IPS-NIHi11 (cell line): ENCODE results near the gene THSD7B.

Source experiments
- DNase-seq: peaks from one replicate; pipeline ENCODE4 v3.0.0; 2012; ENCODE audit warnings: mixed read lengths, low spot score

Gene THSD7B

DNA sequence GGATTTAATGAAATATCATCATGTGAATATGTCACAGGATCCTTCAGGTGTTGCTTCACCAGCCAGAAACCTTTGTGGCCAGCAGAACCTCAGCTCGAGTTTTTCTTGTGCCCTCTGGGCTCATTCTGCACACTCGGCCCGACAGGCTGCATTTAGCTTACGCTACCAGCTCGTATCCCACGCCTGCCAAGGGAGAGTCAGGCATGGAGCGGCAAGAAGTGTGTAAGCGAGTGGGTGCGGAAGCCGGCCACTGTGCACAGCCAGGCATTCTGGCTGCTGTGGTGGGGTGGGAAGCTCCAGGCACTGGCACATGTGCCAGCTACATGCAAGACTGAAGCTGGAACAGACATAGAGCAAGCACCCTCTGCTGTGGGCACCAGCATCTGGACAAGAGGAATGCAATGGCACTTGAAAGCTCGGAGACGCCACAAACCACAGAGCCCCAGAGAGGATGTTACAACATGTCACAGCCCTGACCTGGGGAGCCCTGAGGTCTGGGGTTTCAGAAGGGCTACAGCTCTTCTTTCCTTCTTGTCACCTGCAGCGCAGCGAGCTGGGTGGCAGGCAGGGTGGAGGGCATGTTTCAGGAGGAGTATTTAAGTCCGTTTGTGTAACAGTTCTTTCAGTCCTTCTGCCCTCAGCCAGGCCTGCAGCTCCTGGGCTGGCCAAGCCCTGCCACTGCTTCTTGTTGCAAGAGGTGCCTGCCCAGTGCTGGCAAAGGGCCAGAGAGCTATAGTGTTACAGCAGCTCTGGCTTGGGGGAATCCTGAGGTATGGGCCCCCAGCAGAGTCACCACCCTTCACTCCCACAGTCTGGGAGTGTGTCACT lies 941.7 kb downstream of the THSD7B start:
- DNase-seq: peak; percentile 14

DNA sequence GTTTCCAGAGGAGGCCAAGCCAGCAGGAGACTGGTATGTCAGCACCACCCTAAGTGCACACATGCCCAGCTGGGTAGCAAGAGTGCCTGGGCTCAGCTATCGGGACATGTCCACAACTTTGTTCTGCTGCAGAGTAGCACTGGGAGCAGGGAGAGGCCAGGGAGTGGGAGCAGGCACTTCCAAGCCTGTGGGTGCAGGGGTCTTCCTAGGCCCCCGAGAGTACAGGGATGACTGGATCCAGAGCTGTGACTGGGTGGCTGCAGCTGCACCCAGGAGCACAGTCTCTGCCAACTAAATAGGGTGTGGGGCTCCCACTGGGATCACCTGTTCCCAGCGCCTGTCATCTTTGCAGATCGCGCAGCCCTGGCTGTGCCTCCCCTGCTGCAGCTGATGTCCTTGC lies 943.0 kb downstream of the THSD7B start:
- no peak for DNase-seq

DNA sequence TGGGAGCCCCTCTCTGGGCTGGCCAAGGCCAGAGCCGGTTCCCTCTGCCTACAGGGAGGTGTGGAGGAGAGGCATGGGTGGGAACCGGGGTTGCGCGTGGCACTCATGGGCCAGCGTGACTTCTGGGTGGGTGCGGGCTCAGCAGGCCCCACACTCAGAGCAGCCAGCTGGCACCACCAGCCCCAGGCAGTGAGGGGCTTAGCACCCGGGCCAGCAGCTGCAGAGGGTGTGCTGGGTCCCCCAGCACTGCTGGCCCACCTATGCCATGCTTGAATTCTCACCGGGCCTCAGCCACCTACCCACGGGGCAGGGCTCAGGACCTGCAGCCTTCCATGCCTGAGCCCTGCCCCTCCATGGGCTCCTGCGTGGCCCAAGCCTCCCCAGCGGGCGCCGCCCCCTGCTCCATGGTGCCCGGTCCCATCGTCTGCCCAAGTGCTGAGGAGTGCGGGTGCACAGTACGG lies 950.4 kb downstream of the THSD7B start:
- no peak for DNase-seq

DNA sequence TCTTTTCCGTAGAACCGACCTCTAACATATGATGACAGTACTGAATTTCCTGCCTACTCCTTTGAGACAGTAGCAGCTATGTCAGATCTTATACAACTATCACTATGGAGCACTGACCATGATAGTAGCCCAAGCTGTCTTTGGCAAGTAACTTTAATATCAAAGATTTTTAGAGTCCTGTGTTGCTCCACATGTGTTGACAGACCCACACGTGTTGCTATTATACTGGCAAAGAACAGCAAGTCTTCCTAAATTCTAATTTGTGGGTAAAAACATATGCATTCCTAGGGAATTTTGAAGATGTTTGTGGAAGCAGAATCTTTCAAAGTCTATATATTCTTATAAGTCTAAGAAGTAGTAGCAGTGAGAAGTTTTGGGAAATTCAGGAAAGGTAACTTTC lies 953.4 kb downstream of the THSD7B start:
- DNase-seq: no peak

DNA sequence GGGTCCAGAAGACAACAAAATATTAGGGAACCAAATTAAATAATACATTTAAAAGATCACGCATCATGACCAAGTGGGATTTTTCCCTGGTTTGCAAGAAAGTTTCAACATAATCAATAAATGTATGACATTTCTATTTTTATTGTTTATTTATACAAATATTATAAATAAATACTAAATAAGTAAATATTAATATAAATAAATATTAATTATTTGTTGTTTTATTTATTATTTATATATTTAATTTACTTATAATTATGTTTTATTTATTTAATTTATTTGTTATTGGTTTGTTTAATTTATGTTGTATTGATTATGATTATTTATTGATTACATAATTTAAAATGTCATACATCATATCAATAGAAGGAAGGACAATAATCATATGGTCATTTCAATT lies 956.4 kb downstream of the THSD7B start:
- no peak for DNase-seq

DNA sequence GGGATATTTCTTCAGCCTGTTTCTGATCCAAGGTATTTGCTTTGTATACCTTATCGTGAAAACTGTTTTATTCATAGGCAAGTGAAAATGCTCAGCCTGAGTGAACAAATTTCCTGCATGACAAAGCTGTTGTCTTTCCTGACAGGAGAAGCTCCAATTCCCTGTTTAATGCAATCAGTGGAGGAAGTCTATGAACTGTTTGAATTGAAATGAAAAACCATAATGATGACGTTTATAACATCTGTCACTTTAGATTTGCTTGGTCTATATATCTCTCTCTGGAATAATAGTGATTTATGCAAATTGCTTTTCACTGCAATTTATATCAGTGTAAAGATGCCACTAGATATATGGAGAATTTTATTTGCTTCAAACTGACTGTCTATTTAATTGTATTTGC lies 959.6 kb downstream of the THSD7B start:
- no peak for DNase-seq
